IMR-90 (cell line): ENCODE data around the gene AKT1S1. TPM values are rescaled to one million over a fixed set of nuclear protein-coding genes. Genes with fewer than 3 reads are reported as not detected.

Experiments
- ATAC-seq: fragments of 200-7000 bp; cut with Tn5 transposase; 2 replicates; pipeline ENCODE4 v1.9.1; 2020; ENCODE audit warnings: low read depth, mild to moderate bottlenecking, moderate library complexity
- BruUV-seq: library from RNA; stranded (reverse); fragments of 400-500 nt; replicated peaks from 2 replicates; lab custom pipeline; 2021; lab: Mats Ljungman, UMichigan
- CTCF ChIA-PET: fragments of 300-600 bp; formaldehyde crosslinking; extraction: SDS; loops from one replicate; lab custom pipeline; 2021; ENCODE audit warnings: antibody characterized with exemption; lab: Yijun Ruan, JAX
- POLR2A ChIA-PET: fragments of 300-600 bp; sonication (Branson Sonifier 250); formaldehyde crosslinking; loops from one replicate; lab custom pipeline; 2022; ENCODE audit warnings: antibody characterized with exemption; ENCODE audit not compliant: unreplicated experiment; lab: Charles Lee
- DNase-seq: peaks from one replicate; pipeline ENCODE4 v3.0.0; 2013
- H2AFZ ChIP-seq: replicated peaks from 2 replicates; pipeline ENCODE3; 2013; ENCODE audit warnings: low read length, mild to moderate bottlenecking; ENCODE audit not compliant: poor library complexity
- H2AK5ac ChIP-seq: 2 replicates; pipeline ENCODE4 v1.6.1; 2013; ENCODE audit warnings: low read depth, low read length, inconsistent platforms
- H2AK9ac ChIP-seq: replicated peaks from 2 replicates; pipeline ENCODE3; 2013; ENCODE audit warnings: mild to moderate bottlenecking, low read depth, low read length, moderate library complexity; ENCODE audit not compliant: poor library complexity
- H2BK120ac ChIP-seq: 2 replicates; pipeline ENCODE4 v1.6.1; 2013; ENCODE audit warnings: low read depth, low read length, inconsistent platforms
- H2BK15ac ChIP-seq: 3 replicates; pipeline ENCODE4 v1.6.1; 2013; ENCODE audit warnings: low read depth, low read length, inconsistent platforms
- H2BK20ac ChIP-seq: 2 replicates; pipeline ENCODE4 v1.6.1; 2013; ENCODE audit warnings: low read depth, mild to moderate bottlenecking, inconsistent platforms, low read length, moderate library complexity
- H2BK5ac ChIP-seq: 2 replicates; pipeline ENCODE4 v1.6.1; 2013; ENCODE audit warnings: mild to moderate bottlenecking, low read depth, low read length, inconsistent platforms; ENCODE audit not compliant: poor library complexity, severe bottlenecking
- H3K14ac ChIP-seq: replicated peaks from 2 replicates; pipeline ENCODE4 v1.6.1; 2013; ENCODE audit warnings: low read depth, low read length, inconsistent platforms
- H3K18ac ChIP-seq: 2 replicates; pipeline ENCODE4 v1.6.1; 2013; ENCODE audit warnings: low read depth, low read length, control low read depth
- H3K23ac ChIP-seq: 2 replicates; pipeline ENCODE4 v1.6.1; 2013; ENCODE audit warnings: low read depth, low read length, inconsistent platforms
- H3K27ac ChIP-seq: 2 replicates; pipeline ENCODE4 v1.5.1; 2013; ENCODE audit warnings: mild to moderate bottlenecking, control low read depth, low read length; ENCODE audit not compliant: insufficient read depth
- H3K27me3 ChIP-seq: 2 replicates; pipeline ENCODE4 v1.6.1; 2013; ENCODE audit warnings: low read length; ENCODE audit not compliant: control insufficient read depth, insufficient read depth
- H3K36me3 ChIP-seq: 2 replicates; pipeline ENCODE4 v1.6.1; 2013; ENCODE audit warnings: low read length, mixed read lengths; ENCODE audit not compliant: control insufficient read depth, insufficient read depth
- H3K4ac ChIP-seq: 2 replicates; pipeline ENCODE4 v1.6.1; 2013; ENCODE audit warnings: low read depth, low read length, inconsistent platforms
- H3K4me1 ChIP-seq: 2 replicates; pipeline ENCODE4 v1.6.1; 2013; ENCODE audit warnings: low read length, mixed read lengths; ENCODE audit not compliant: control insufficient read depth, insufficient read depth
- H3K4me2 ChIP-seq: 2 replicates; pipeline ENCODE4 v1.6.1; 2013; ENCODE audit warnings: low read depth, mild to moderate bottlenecking, control low read depth, low read length, moderate library complexity
- H3K4me3 ChIP-seq: 2 replicates; pipeline ENCODE4 v1.5.1; 2013; ENCODE audit warnings: low read depth, mild to moderate bottlenecking, control low read depth, low read length, moderate library complexity; ENCODE audit not compliant: insufficient read depth
- H3K56ac ChIP-seq: 2 replicates; pipeline ENCODE4 v1.6.1; 2013; ENCODE audit warnings: low read length, inconsistent platforms; ENCODE audit not compliant: insufficient read depth; ENCODE audit errors: extremely low read depth
- H3K79me1 ChIP-seq, 2 experiments: 2 replicates each; pipeline ENCODE4 v1.6.1; 2013; ENCODE audit warnings: low read length in 2 of 2, inconsistent platforms in 1 of 2, low read depth in 1 of 2
- H3K9ac ChIP-seq: 2 replicates; pipeline ENCODE4 v1.6.1; 2013; ENCODE audit warnings: low read depth, low read length, control low read depth
- H3K9me1 ChIP-seq: 2 replicates; pipeline ENCODE4 v1.6.1; 2013; ENCODE audit warnings: low read length, inconsistent platforms; ENCODE audit not compliant: insufficient read depth
- H3K9me3 ChIP-seq: 2 replicates; pipeline ENCODE4 v1.6.1; 2013; ENCODE audit warnings: low read length; ENCODE audit not compliant: control insufficient read depth, insufficient read depth
- H4K20me1 ChIP-seq: 2 replicates; pipeline ENCODE4 v1.6.1; 2013; ENCODE audit warnings: low read length, inconsistent platforms; ENCODE audit not compliant: insufficient read depth
- H4K5ac ChIP-seq: 2 replicates; pipeline ENCODE4 v1.6.1; 2013; ENCODE audit warnings: mild to moderate bottlenecking, low read depth, low read length, control low read depth
- H4K8ac ChIP-seq, 2 experiments: 2 replicates each; pipeline ENCODE4 v1.6.1; 2013; ENCODE audit warnings: low read depth in 2 of 2, low read length in 2 of 2, control low read depth in 1 of 2, inconsistent platforms in 1 of 2
- H4K91ac ChIP-seq: 2 replicates; pipeline ENCODE4 v1.6.1; 2013; ENCODE audit warnings: low read depth, low read length, inconsistent platforms; ENCODE audit not compliant: insufficient read depth
- CEBPB ChIP-seq: IDR thresholded peaks from 2 replicates; pipeline ENCODE4 v1.6.1; 2012; ENCODE audit warnings: low read depth, low read length, improper control_type of control experiment
- CHD1 ChIP-seq: IDR thresholded peaks from 2 replicates; pipeline ENCODE4 v1.6.1; 2012; ENCODE audit warnings: low read depth, low read length, improper control_type of control experiment
- ELK1 ChIP-seq: fragments of 150-350 bp; IDR thresholded peaks from 2 replicates; pipeline ENCODE4 v1.6.1; 2016; ENCODE audit warnings: low read depth, mild to moderate bottlenecking, low read length, moderate library complexity, borderline replicate concordance
- FOS ChIP-seq: fragments of 150-350 bp; IDR thresholded peaks from 2 replicates; pipeline ENCODE4 v1.6.1; 2016; ENCODE audit warnings: low read depth, low read length
- MAFK ChIP-seq: IDR thresholded peaks from 2 replicates; pipeline ENCODE4 v1.6.1; 2012; ENCODE audit warnings: low read depth, low read length, improper control_type of control experiment
- MAZ ChIP-seq: IDR thresholded peaks from 2 replicates; pipeline ENCODE4 v1.6.1; 2012; ENCODE audit warnings: low read depth, mild to moderate bottlenecking, low read length, improper control_type of control experiment, moderate library complexity, borderline replicate concordance
- MXI1 ChIP-seq: IDR thresholded peaks from 2 replicates; pipeline ENCODE4 v1.6.1; 2012; ENCODE audit warnings: low read depth, mild to moderate bottlenecking, low read length, moderate library complexity, borderline replicate concordance
- NFE2L2 ChIP-seq: fragments of 150-350 bp; IDR thresholded peaks from 2 replicates; pipeline ENCODE4 v1.6.1; 2016; ENCODE audit warnings: low read depth, mild to moderate bottlenecking, low read length
- RAD21 ChIP-seq: IDR thresholded peaks from 2 replicates; pipeline ENCODE4 v1.6.1; 2012; ENCODE audit warnings: low read length, improper control_type of control experiment
- RCOR1 ChIP-seq: IDR thresholded peaks from 2 replicates; pipeline ENCODE4 v1.6.1; 2012; ENCODE audit warnings: mild to moderate bottlenecking, low read length, improper control_type of control experiment; ENCODE audit not compliant: insufficient replicate concordance
- RFX5 ChIP-seq: IDR thresholded peaks from 2 replicates; pipeline ENCODE4 v1.8.0; 2012; ENCODE audit warnings: low read depth, mild to moderate bottlenecking, low read length, moderate library complexity
- SMC3 ChIP-seq: fragments of 150-350 bp; IDR thresholded peaks from 2 replicates; pipeline ENCODE4 v1.6.1; 2016; ENCODE audit warnings: low read depth, mild to moderate bottlenecking, antibody characterized with exemption, low read length, moderate library complexity
- USF2 ChIP-seq: fragments of 150-350 bp; IDR thresholded peaks from 2 replicates; pipeline ENCODE4 v1.6.1; 2017; ENCODE audit warnings: mild to moderate bottlenecking, antibody characterized with exemption, low read length, low read depth
- WGBS, 2 experiments: methylation state at CpG; one replicate each; pipeline versions ENCODE4 v1.1.5 to v1.1.7; 2013; ENCODE audit warnings: missing lambda C conversion rate in 2 of 2; ENCODE audit not compliant: insufficient read length in 1 of 2; ENCODE audit errors: extremely low coverage in 2 of 2; 5-methylcytosine and 5-hydroxymethylcytosine counted together
- dilution Hi-C: fragments of 300-500 bp; cut with HindIII; formaldehyde crosslinking; loops from one replicate; pipeline ENCODE4 v1.14.3; 2018; ENCODE audit warnings: low sequenced_read_pairs; ENCODE audit not compliant: unreplicated experiment
- in situ Hi-C: fragments of 300-500 bp; cut with MboI; formaldehyde crosslinking; loops from 3 replicates; pipeline ENCODE4 v1.14.3; 2019; ENCODE audit warnings: low sequenced_read_pairs, inconsistent platforms, mixed read lengths
- intact Hi-C: fragments of 100-400 bp; cut with micrococcal nuclease; formaldehyde crosslinking; loops from 2 replicates; pipeline ENCODE4 v1.10.0; 2022
- polyA plus RNA-seq, 3 experiments: library from polyadenylated mRNA; depleted of rRNA; stranded (reverse); fragments of >200 nt; gene quantifications; 2 replicates each; pipeline ENCODE4 v1.2.3, GENCODE V29; 2012; ENCODE audit warnings: low replicate concordance in 1 of 3
- total RNA-seq: library from RNA; depleted of rRNA; stranded (reverse); fragments of >200 nt; gene quantifications from 2 replicates; pipeline ENCODE4 v1.2.3, GENCODE V29; 2012

Gene AKT1S1
- total and polyA plus RNA-seq, 2 of the 4 experiments (the other 2 are of a cell fraction), result 3.6 to 54.4 TPM

GRCh38 chr19:49887665-49888509 is 10.7 kb upstream of the AKT1S1 start (continued):
- TF ChIP-seq MAZ, result no peak

GRCh38 chr19:49887037-49887664 is 10.0 kb upstream of the AKT1S1 start:
- H2BK120ac ChIP-seq, result no peak overlapping the region
- in situ Hi-C loops, result no loop called here
- no peak overlapping the region for H3K27ac ChIP-seq
- DNase-seq, result no peak
- no peak overlapping the region for H2BK5ac ChIP-seq
- no peak overlapping the region for H2AK5ac ChIP-seq
- no peak overlapping the region for H3K4me2 ChIP-seq
- H3K56ac ChIP-seq, result no peak overlapping the region
- dilution Hi-C loops, result no loop called here
- no peak overlapping the region for H2BK15ac ChIP-seq
- H3K9me1 ChIP-seq, result no peaks in the 10 kb centered on the region
- CTCF ChIA-PET, result no interaction called here
- intact Hi-C loops, result no loop called here
- H3K79me1 ChIP-seq, result peaks cover 0 to 6% of the 10 kb centered on the region in 2 experiments; a peak in 1 of 4 replicates
- no peak overlapping the region for H2BK20ac ChIP-seq
- H4K8ac ChIP-seq, result no peak overlapping the region
- H2AK9ac ChIP-seq, result no peak overlapping the region
- H3K4ac ChIP-seq, result no peak overlapping the region
- H4K91ac ChIP-seq, result no peak overlapping the region
- no peak overlapping the region for H3K9ac ChIP-seq
- no peak for ATAC-seq
- H3K4me3 ChIP-seq, result no peak overlapping the region
- peaks cover 2% of the 10 kb centered on the region; the same call in 1 of the 2 replicates for H3K4me1 ChIP-seq
- H4K5ac ChIP-seq, result no peak overlapping the region
- WGBS, 2 experiments, result 87% methylated on average over 9 of the region's 23 CpGs; no CpG with 5 or more reads in 1 of the 2 experiments
- peaks cover 39% of the 10 kb centered on the region for H3K36me3 ChIP-seq
- peaks cover 3% of the 10 kb centered on the region; the same call in 1 of the 2 replicates for H3K27me3 ChIP-seq
- BruUV-seq, result no TSS peak
- H3K18ac ChIP-seq, result no peak overlapping the region
- peaks cover 6% of the 10 kb centered on the region; the same call in 1 of the 2 replicates for H3K9me3 ChIP-seq
- no peak overlapping the region for H3K23ac ChIP-seq
- H4K20me1 ChIP-seq, result no peaks in the 10 kb centered on the region
- no peak overlapping the region for H2AFZ ChIP-seq
- no peak overlapping the region for H3K14ac ChIP-seq
- POLR2A ChIA-PET, result no interaction called here
- TF ChIP-seq ELK1, result no peak
- no peak for TF ChIP-seq CEBPB
- no peak for TF ChIP-seq MAFK
- TF ChIP-seq RCOR1, result no peak
- no peak for TF ChIP-seq USF2
- no peak for TF ChIP-seq MAZ
- no peak for TF ChIP-seq RFX5
- TF ChIP-seq MXI1, result no peak
- no peak for TF ChIP-seq RAD21
- no peak for TF ChIP-seq SMC3
- TF ChIP-seq CHD1, result no peak
- no peak for TF ChIP-seq NFE2L2
- no peak for TF ChIP-seq FOS
